ENCODE results near the gene NAP1L4. TPM values are rescaled to one million over a fixed set of nuclear protein-coding genes. Genes with fewer than 3 reads are reported as not detected.

Gene NAP1L4
- total RNA-seq, 2 experiments from 2014 or later: 262 to 285 TPM

- peaks cover 36% of the 10 kb centered on the region for H3K4me1 Mint-ChIP-seq (ENCODE audit: low read depth)
- H3K9me3 Mint-ChIP-seq: no peaks in the 10 kb centered on the region
- H3K9me3 ChIP-seq (ENCODE audit: control insufficient read depth in 1 of 2, insufficient read depth in 1 of 2, low read length in 2 of 2): no peaks in the 10 kb centered on the region
- H3K36me3 ChIP-seq (ENCODE audit: insufficient read depth, low read length): peaks cover 59% of the 10 kb centered on the region
- ATAC-seq (ENCODE audit: poor library complexity) (no peak), DNase-seq (no peak)
- H3K27ac Mint-ChIP-seq: no peak overlapping the region
- POLR2A ChIA-PET: interaction anchor here (1.4 to 5.4 kb wide), 2 partner anchors 14 to 22 kb away, joined by 9 to 206 read pairs; partner anchors contain the start of gene NAP1L4
- H3K27me3 ChIP-seq (ENCODE audit: control insufficient read depth in 1 of 2, insufficient read depth in 2 of 2, low read length in 2 of 2): no peaks in the 10 kb centered on the region
- H3K4me3 ChIP-seq (ENCODE audit: low read length): no peak overlapping the region
- intact Hi-C loops (cut with DNase I, micrococcal nuclease): loop anchor here in 1 of 2 experiments (2.0 kb wide), 1 partner anchor 17 kb away; no protein-coding TSS in a partner anchor
- no peak for TF ChIP-seq CTCF (IDR thresholded peaks at IDR 0.05)
- H3K27ac ChIP-seq (ENCODE audit: low read depth in 1 of 2, low read length in 2 of 2): no peak overlapping the region
- CTCF ChIA-PET: no interaction called here
- H3K27me3 Mint-ChIP-seq: no peaks in the 10 kb centered on the region
- H3K4me1 ChIP-seq (ENCODE audit: insufficient read depth, low read length): peaks cover 67% of the 10 kb centered on the region
- H3K4me3 Mint-ChIP-seq: no peak overlapping the region
- H3K36me3 Mint-ChIP-seq (ENCODE audit: low read depth): peaks cover 81% of the 10 kb centered on the region
These were observed 20.1 kb upstream of the NAP1L4 start for GRCh38 chr11:3011891-3012885.

GRCh38 chr11:3010521-3011275 lies 18.6 kb upstream of the NAP1L4 start:
- no peaks in the 10 kb centered on the region for H3K9me3 Mint-ChIP-seq
- peaks cover 52% of the 10 kb centered on the region for H3K4me1 ChIP-seq (ENCODE audit: insufficient read depth, low read length)
- no peaks in the 10 kb centered on the region for H3K27me3 ChIP-seq (ENCODE audit: control insufficient read depth in 1 of 2, insufficient read depth in 2 of 2, low read length in 2 of 2)
- H3K36me3 ChIP-seq (ENCODE audit: insufficient read depth, low read length): peaks cover 56% of the 10 kb centered on the region
- no peak overlapping the region for H3K4me3 Mint-ChIP-seq
- peaks cover 28% of the 10 kb centered on the region for H3K4me1 Mint-ChIP-seq (ENCODE audit: low read depth)
- ChIA-PET CTCF (no interaction called here), POLR2A (interaction anchor here (1.7 kb wide), 1 partner anchor 22 kb away, joined by 4 read pairs; no protein-coding TSS in a partner anchor)
- no peak for TF ChIP-seq CTCF (IDR thresholded peaks at IDR 0.05)
- H3K9me3 ChIP-seq (ENCODE audit: control insufficient read depth in 1 of 2, insufficient read depth in 1 of 2, low read length in 2 of 2): no peaks in the 10 kb centered on the region
- H3K27me3 Mint-ChIP-seq: no peaks in the 10 kb centered on the region
- H3K4me3 ChIP-seq (ENCODE audit: low read length): no peak overlapping the region
- intact Hi-C loops (cut with DNase I, micrococcal nuclease): loop anchor here in 1 of 2 experiments (2.0 kb wide), 1 partner anchor 16 kb away; no protein-coding TSS in a partner anchor
- DNase-seq: no peak
- no peak overlapping the region for H3K27ac ChIP-seq (ENCODE audit: low read depth in 1 of 2, low read length in 2 of 2)
- H3K27ac Mint-ChIP-seq: peak overlapping the region; percentile 39
- no peak for ATAC-seq (ENCODE audit: poor library complexity)
- peaks cover 77% of the 10 kb centered on the region for H3K36me3 Mint-ChIP-seq (ENCODE audit: low read depth)

- Histone ChIP-seq H3K4me1 (ENCODE audit: insufficient read depth, low read length) (peaks cover 45% of the 10 kb centered on the region), H3K27me3 (ENCODE audit: control insufficient read depth in 1 of 2, insufficient read depth in 2 of 2, low read length in 2 of 2) (no peaks in the 10 kb centered on the region), H3K27ac (ENCODE audit: low read depth in 1 of 2, low read length in 2 of 2) (no peak overlapping the region), H3K9me3 (ENCODE audit: control insufficient read depth in 1 of 2, insufficient read depth in 1 of 2, low read length in 2 of 2) (no peaks in the 10 kb centered on the region), H3K4me3 (ENCODE audit: low read length) (no peak overlapping the region), H3K36me3 (ENCODE audit: insufficient read depth, low read length) (peaks cover 56% of the 10 kb centered on the region)
- peaks cover 72% of the 10 kb centered on the region for H3K36me3 Mint-ChIP-seq (ENCODE audit: low read depth)
- ATAC-seq (ENCODE audit: poor library complexity) (no peak), DNase-seq (no peak)
- peak overlapping the region; percentile 39 for H3K27ac Mint-ChIP-seq
- no peaks in the 10 kb centered on the region for H3K27me3 Mint-ChIP-seq
- H3K9me3 Mint-ChIP-seq: no peaks in the 10 kb centered on the region
- H3K4me3 Mint-ChIP-seq: no peak overlapping the region
- intact Hi-C loops (cut with DNase I, micrococcal nuclease): loop anchor here in 1 of 2 experiments (2.0 kb wide), 1 partner anchor 15 kb away; no protein-coding TSS in a partner anchor
- POLR2A ChIA-PET: interaction anchor here (1.7 kb wide), 1 partner anchor 21 kb away, joined by 4 read pairs; no protein-coding TSS in a partner anchor
- TF ChIP-seq CTCF (IDR thresholded peaks at IDR 0.05): no peak
- H3K4me1 Mint-ChIP-seq (ENCODE audit: low read depth): peaks cover 22% of the 10 kb centered on the region
- CTCF ChIA-PET: no interaction called here
These were observed 17.9 kb upstream of the NAP1L4 start for GRCh38 chr11:3010004-3010403.
